ENCODE results near the gene GIMAP8.
"Not testable (repeated sequence)": the region's sequence is repeated elsewhere in the genome, so short reads cannot be mapped to it uniquely, and the experiment has no call there.

Gene GIMAP8

DNA sequence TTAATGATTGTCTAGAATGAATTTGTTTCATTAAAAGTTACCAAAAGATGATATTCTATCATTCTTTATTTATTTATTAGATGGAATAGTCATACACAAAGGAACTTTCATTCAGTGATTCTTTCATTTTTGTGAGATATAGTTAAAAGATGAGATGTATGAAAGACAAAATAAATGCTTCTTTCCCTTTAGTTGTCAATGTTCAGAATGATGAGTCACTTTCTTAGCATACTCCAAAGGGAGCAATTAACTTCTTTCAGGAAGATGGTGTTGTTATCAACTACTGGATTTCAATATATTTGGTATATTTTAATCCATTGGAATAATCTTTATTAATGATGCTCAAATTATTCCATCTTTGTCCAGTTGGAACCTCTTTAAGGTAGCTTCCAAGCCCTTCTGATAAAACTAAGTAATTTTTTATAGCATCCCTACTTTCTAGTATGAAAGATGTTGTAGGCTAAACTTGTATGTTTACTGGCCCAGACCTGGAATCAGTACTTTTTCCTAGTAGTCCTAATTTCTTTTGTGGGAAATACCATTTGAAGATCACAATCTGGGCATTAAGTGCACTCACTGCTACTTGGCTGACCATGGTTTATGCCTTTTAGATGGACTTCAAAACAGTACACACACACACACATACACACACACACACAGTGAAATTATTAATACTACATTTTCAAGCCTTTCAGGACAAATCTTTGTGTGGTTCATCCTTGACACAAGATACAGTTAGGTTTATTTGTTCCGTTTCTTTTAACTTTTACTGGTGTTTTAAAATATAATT lies 66.7 kb downstream of the GIMAP8 start:
- no peak for DNase-seq

DNA sequence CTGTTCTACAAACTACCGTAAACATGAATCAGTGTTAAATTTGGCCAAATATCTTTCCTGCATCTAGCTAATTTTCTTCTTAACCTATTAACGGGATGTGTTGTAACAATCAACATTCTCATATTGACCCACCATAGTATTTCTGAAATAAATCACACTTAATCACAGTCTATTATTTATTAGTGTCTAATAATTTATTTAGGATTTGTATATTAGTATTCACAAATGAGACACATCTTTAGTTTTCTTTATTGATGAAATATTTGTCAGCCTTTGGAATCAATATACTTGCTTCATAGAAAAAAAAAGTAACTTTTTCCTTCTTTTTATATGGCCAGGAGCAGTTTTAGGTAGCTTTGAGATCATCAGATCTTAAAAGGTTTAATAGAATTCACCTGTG lies 68.9 kb downstream of the GIMAP8 start:
- no peak for DNase-seq

DNA sequence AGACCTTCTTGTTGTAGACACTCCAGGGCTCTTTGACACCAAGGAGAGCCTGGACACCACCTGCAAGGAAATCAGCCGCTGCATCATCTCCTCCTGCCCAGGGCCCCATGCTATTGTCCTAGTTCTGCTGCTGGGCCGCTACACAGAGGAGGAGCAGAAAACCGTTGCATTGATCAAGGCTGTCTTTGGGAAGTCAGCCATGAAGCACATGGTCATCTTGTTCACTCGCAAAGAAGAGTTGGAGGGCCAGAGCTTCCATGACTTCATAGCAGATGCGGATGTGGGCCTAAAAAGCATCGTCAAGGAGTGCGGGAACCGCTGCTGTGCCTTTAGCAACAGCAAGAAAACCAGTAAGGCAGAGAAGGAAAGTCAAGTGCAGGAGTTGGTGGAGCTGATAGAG lies 69.7 kb downstream of the GIMAP8 start:
- no peak for DNase-seq

DNA sequence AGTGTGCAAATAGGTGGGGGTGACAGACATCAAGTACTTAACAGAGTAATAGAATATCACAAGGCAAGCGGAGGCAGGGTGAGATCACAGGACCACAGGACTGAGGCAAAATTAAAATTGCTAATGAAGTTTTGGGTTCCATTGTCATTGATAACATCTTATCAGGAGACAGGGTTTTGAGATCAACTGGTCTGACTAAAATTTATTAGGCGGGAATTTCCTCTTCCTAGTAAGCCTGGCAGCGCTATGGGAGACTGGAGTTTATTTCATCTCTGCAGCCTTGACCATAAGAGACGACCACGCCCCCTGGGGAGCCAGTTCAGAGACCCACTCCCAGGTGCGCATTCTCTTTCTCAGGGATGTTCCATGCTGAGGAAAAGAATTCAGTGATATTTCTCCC lies 72.5 kb downstream of the GIMAP8 start:
- not testable (repeated sequence) for DNase-seq

DNA sequence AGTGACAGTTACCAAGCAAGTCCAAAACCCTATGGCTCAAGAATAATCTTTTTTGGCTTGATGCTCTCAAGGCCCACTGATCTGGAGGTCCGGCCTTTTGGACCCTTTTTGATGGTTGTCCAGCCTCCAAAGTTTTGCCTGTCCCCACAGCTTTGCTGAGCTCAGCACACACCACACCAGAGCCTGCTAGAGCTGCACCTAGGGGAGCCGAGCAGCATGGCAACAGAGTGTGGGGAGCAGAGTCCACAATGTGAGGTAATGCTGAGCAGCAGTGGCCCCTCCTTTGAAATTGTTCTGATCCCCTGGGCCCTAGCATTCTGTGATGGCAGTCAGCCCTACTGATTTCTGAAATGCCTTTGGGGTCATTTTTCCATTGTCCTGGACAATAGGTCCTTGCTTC lies 73.6 kb downstream of the GIMAP8 start:
- DNase-seq, result no peak
